WTC11 (cell line): Measurements from ENCODE around the gene SLC25A48. TPM values are rescaled to one million over a fixed set of nuclear protein-coding genes. Genes with fewer than 3 reads are reported as not detected.

ENCODE experiments used
- ATAC-seq: fragments of 200-7000 bp; cut with Tn5 transposase; 2 replicates; pipeline ENCODE4 v1.10.0; 2021; ENCODE audit warnings: mild to moderate bottlenecking, moderate library complexity
- CTCF ChIA-PET: fragments of 300-600 bp; sonication (Branson Sonifier 250); formaldehyde crosslinking; loops from one replicate; lab custom pipeline; 2021; ENCODE audit warnings: antibody characterized with exemption; lab: Charles Lee
- POLR2A ChIA-PET: fragments of 350-600 bp; sonication (Branson Sonifier 250); formaldehyde crosslinking; loops from one replicate; lab custom pipeline; 2021; ENCODE audit warnings: antibody characterized with exemption; lab: Charles Lee
- DNase-seq: peaks from one replicate; pipeline ENCODE4 v3.0.0; 2021; ENCODE audit warnings: low spot score
- H3K27ac Mint-ChIP-seq: 2 replicates; pipeline ENCODE4 v1.8.0; 2021; ENCODE audit warnings: mixed read lengths
- H3K27me3 Mint-ChIP-seq: 2 replicates; pipeline ENCODE4 v1.8.0; 2021; ENCODE audit warnings: low read depth, mild to moderate bottlenecking, moderate library complexity, mixed read lengths
- H3K36me3 Mint-ChIP-seq: 2 replicates; pipeline ENCODE4 v1.8.0; 2021; ENCODE audit warnings: mixed read lengths
- H3K4me1 Mint-ChIP-seq: 2 replicates; pipeline ENCODE4 v1.8.0; 2022; ENCODE audit warnings: mixed read lengths
- H3K4me3 Mint-ChIP-seq: 2 replicates; pipeline ENCODE4 v1.8.0; 2021; ENCODE audit warnings: mild to moderate bottlenecking, moderate library complexity, mixed read lengths
- H3K9me3 Mint-ChIP-seq: 2 replicates; pipeline ENCODE4 v1.8.0; 2021; ENCODE audit warnings: mixed read lengths
- ATF2 ChIP-seq: sonication (generic); formaldehyde crosslinking; IDR thresholded peaks from 2 replicates; pipeline ENCODE4 v1.8.1; 2022; ENCODE audit warnings: low read depth, missing genetic modification reagents, borderline replicate concordance
- CTCF ChIP-seq: fragments of 200-600 bp; IDR thresholded peaks from 2 replicates; pipeline ENCODE4 v1.8.0; 2022; ENCODE audit warnings: antibody characterized with exemption
- E2F4 ChIP-seq: sonication (generic); formaldehyde crosslinking; IDR thresholded peaks from 2 replicates; pipeline ENCODE4 v1.8.1; 2022; ENCODE audit warnings: low read depth, mild to moderate bottlenecking, moderate library complexity, missing genetic modification reagents, borderline replicate concordance
- ELF4 ChIP-seq: sonication (generic); formaldehyde crosslinking; IDR thresholded peaks from 2 replicates; pipeline ENCODE4 v1.8.1; 2022; ENCODE audit warnings: low read depth, mild to moderate bottlenecking, moderate library complexity, missing genetic modification reagents
- ESRRA ChIP-seq: sonication (generic); formaldehyde crosslinking; IDR thresholded peaks from 2 replicates; pipeline ENCODE4 v1.8.1; 2022; ENCODE audit warnings: mild to moderate bottlenecking, missing genetic modification reagents, borderline replicate concordance
- FOXK1 ChIP-seq: sonication (generic); formaldehyde crosslinking; IDR thresholded peaks from 2 replicates; pipeline ENCODE4 v1.8.0; 2022; ENCODE audit warnings: mild to moderate bottlenecking, moderate library complexity, missing genetic modification reagents
- FOXP1 ChIP-seq: sonication (generic); formaldehyde crosslinking; IDR thresholded peaks from 2 replicates; pipeline ENCODE4 v1.8.0; 2022; ENCODE audit warnings: missing genetic modification reagents, mild to moderate bottlenecking, moderate library complexity, borderline replicate concordance
- HMGA2 ChIP-seq: fragments of 250-450 bp; sonication (Bioruptor Pico); IDR thresholded peaks from 2 replicates; pipeline ENCODE4 v1.4.0; 2021; ENCODE audit warnings: mild to moderate bottlenecking, moderate library complexity
- HMGXB4 ChIP-seq: sonication (generic); formaldehyde crosslinking; IDR thresholded peaks from 2 replicates; pipeline ENCODE4 v1.8.1; 2023; ENCODE audit warnings: mild to moderate bottlenecking, moderate library complexity, missing genetic modification reagents
- IRF2 ChIP-seq: sonication (generic); formaldehyde crosslinking; IDR thresholded peaks from 2 replicates; pipeline ENCODE4 v1.8.0; 2022; ENCODE audit warnings: low read depth, missing genetic modification reagents, borderline replicate concordance
- JUN ChIP-seq: sonication (generic); formaldehyde crosslinking; IDR thresholded peaks from 2 replicates; pipeline ENCODE4 v1.8.0; 2023; ENCODE audit warnings: mild to moderate bottlenecking, missing genetic modification reagents
- PREB ChIP-seq: sonication (generic); formaldehyde crosslinking; IDR thresholded peaks from 2 replicates; pipeline ENCODE4 v1.8.1; 2022; ENCODE audit warnings: mild to moderate bottlenecking, missing genetic modification reagents, moderate library complexity, borderline replicate concordance
- RELA ChIP-seq: sonication (generic); formaldehyde crosslinking; IDR thresholded peaks from 2 replicates; pipeline ENCODE4 v1.8.1; 2022; ENCODE audit warnings: missing genetic modification reagents, mild to moderate bottlenecking, borderline replicate concordance
- SMAD3 ChIP-seq: sonication (generic); formaldehyde crosslinking; IDR thresholded peaks from 2 replicates; pipeline ENCODE4 v1.8.0; 2022; ENCODE audit warnings: missing genetic modification reagents, mild to moderate bottlenecking, borderline replicate concordance
- SOX15 ChIP-seq: fragments of 250-450 bp; sonication (Bioruptor Pico); IDR thresholded peaks from 2 replicates; pipeline ENCODE4 v1.9.0; 2021; ENCODE audit warnings: mild to moderate bottlenecking
- TEAD4 ChIP-seq: sonication (generic); formaldehyde crosslinking; IDR thresholded peaks from 2 replicates; pipeline ENCODE4 v1.8.0; 2022; ENCODE audit warnings: mild to moderate bottlenecking, missing genetic modification reagents
- ZNF232 ChIP-seq: sonication (generic); formaldehyde crosslinking; IDR thresholded peaks from 2 replicates; pipeline ENCODE4 v1.8.0; 2022; ENCODE audit warnings: mild to moderate bottlenecking, missing genetic modification reagents
- ZNF263 ChIP-seq: sonication (generic); formaldehyde crosslinking; IDR thresholded peaks from 2 replicates; pipeline ENCODE4 v1.8.1; 2022; ENCODE audit warnings: low read depth, mild to moderate bottlenecking, moderate library complexity, missing genetic modification reagents
- ZNF512 ChIP-seq: sonication (generic); formaldehyde crosslinking; IDR thresholded peaks from 2 replicates; pipeline ENCODE4 v1.8.1; 2022; ENCODE audit warnings: missing genetic modification reagents, borderline replicate concordance
- ZNF671 ChIP-seq: fragments of 250-450 bp; sonication (Bioruptor Pico); IDR thresholded peaks from 2 replicates; pipeline ENCODE4 v1.8.0; 2021; ENCODE audit warnings: mild to moderate bottlenecking
- total RNA-seq: library from RNA; stranded (reverse); gene quantifications from 3 replicates; pipeline ENCODE4 v1.2.3, GENCODE V29; 2021

Gene SLC25A48
- total RNA-seq, 1 experiment from 2014 or later, result 1.1 TPM

- Mint-ChIP-seq H3K9me3 (no peaks in the 10 kb centered on the region), H3K27me3 (no peaks in the 10 kb centered on the region), H3K36me3 (no peaks in the 10 kb centered on the region), H3K4me3 (no peak overlapping the region), H3K4me1 (peaks cover 22% of the 10 kb centered on the region), H3K27ac (no peak overlapping the region)
- ChIA-PET POLR2A (no interaction called here), CTCF (interaction anchor here (1.0 to 3.7 kb wide), 8 partner anchors 10 to 415 kb away, joined by 3 to 17 read pairs (median 6); no protein-coding TSS in a partner anchor)
- TF ChIP-seq ELF4 (CRISPR knock-in tag) (no peak), ZNF263 (CRISPR knock-in tag) (no peak), HMGXB4 (CRISPR knock-in tag) (no peak), SOX15 (CRISPR knock-in tag) (no peak), IRF2 (no peak), JUN (no peak), ATF2 (CRISPR knock-in tag) (no peak)
- ATAC-seq (no peak), DNase-seq (no peak)
Measured at GRCh38 chr5:135881819-135882218, 47.4 kb downstream of the SLC25A48 start.

GRCh38 chr5:135883026-135883425 lies 48.6 kb downstream of the SLC25A48 start:
- ATAC-seq (no peak), DNase-seq (no peak)
- Mint-ChIP-seq H3K27ac (no peak overlapping the region), H3K9me3 (no peaks in the 10 kb centered on the region), H3K27me3 (peaks cover 5% of the 10 kb centered on the region), H3K36me3 (no peaks in the 10 kb centered on the region), H3K4me1 (peaks cover 28% of the 10 kb centered on the region), H3K4me3 (no peak overlapping the region)
- TF ChIP-seq ZNF232 (CRISPR knock-in tag) (no peak), TEAD4 (no peak), FOXK1 (no peak), SOX15 (CRISPR knock-in tag) (no peak), RELA (CRISPR knock-in tag) (no peak), ZNF671 (no peak), PREB (CRISPR knock-in tag) (no peak), ESRRA (CRISPR knock-in tag) (no peak), HMGA2 (CRISPR knock-in tag) (no peak), ZNF512 (CRISPR knock-in tag) (no peak), SMAD3 (CRISPR knock-in tag) (no peak), CTCF (no peak), FOXP1 (CRISPR knock-in tag) (no peak), ATF2 (CRISPR knock-in tag) (no peak), E2F4 (CRISPR knock-in tag) (no peak)
- ChIA-PET CTCF (interaction anchor here (0.9 to 3.7 kb wide), 10 partner anchors 9 to 420 kb away, joined by 3 to 17 read pairs (median 3); no protein-coding TSS in a partner anchor), POLR2A (no interaction called here)
